ENCODE data around the gene DPP6.

DPP6 gene

GRCh38 chr7:154232700-154233099 is 180.5 kb downstream of the DPP6 start:
- DNase-seq (ENCODE audit: low read depth in 2 of 2): no peak

GRCh38 chr7:154241988-154242387 is 189.8 kb downstream of the DPP6 start:
- DNase-seq (ENCODE audit: low read depth in 2 of 2): no peak

- DNase-seq (ENCODE audit: low read depth in 2 of 2): no peak
These were observed 190.5 kb downstream of the DPP6 start for GRCh38 chr7:154242709-154243108.

- DNase-seq (ENCODE audit: low read depth in 2 of 2): no peak
These were observed 199.8 kb downstream of the DPP6 start for GRCh38 chr7:154252046-154252445.

- no peak for DNase-seq (ENCODE audit: low read depth in 2 of 2)
These were observed 201.6 kb downstream of the DPP6 start for GRCh38 chr7:154253810-154254209.

GRCh38 chr7:154255324-154255723 is 203.1 kb downstream of the DPP6 start:
- no peak for DNase-seq (ENCODE audit: low read depth in 2 of 2)

GRCh38 chr7:154256150-154256549 is 204.0 kb downstream of the DPP6 start:
- DNase-seq (ENCODE audit: low read depth in 2 of 2): no peak

- no peak for DNase-seq (ENCODE audit: low read depth in 2 of 2)
These were observed 207.2 kb downstream of the DPP6 start for GRCh38 chr7:154259396-154259795.

GRCh38 chr7:154287356-154287755 is 235.2 kb downstream of the DPP6 start:
- DNase-seq (ENCODE audit: low read depth in 2 of 2): no peak

GRCh38 chr7:154289119-154289518 is 236.9 kb downstream of the DPP6 start:
- DNase-seq (ENCODE audit: low read depth in 2 of 2): no peak

GRCh38 chr7:154296443-154296842 is 244.2 kb downstream of the DPP6 start:
- no peak for DNase-seq (ENCODE audit: low read depth in 2 of 2)

GRCh38 chr7:154299736-154300135 is 247.5 kb downstream of the DPP6 start:
- no peak for DNase-seq (ENCODE audit: low read depth in 2 of 2)

GRCh38 chr7:154302380-154302779 is 250.2 kb downstream of the DPP6 start:
- DNase-seq (ENCODE audit: low read depth in 2 of 2): no peak

- DNase-seq (ENCODE audit: low read depth in 2 of 2): no peak
These were observed 252.0 kb downstream of the DPP6 start for GRCh38 chr7:154304231-154304630.

- no peak for DNase-seq (ENCODE audit: low read depth in 2 of 2)
These were observed 252.8 kb downstream of the DPP6 start for GRCh38 chr7:154304740-154305700.

- DNase-seq (ENCODE audit: low read depth in 2 of 2): no peak
These were observed 253.8 kb downstream of the DPP6 start for GRCh38 chr7:154306036-154306435.

- DNase-seq (ENCODE audit: low read depth in 2 of 2): no peak
These were observed 256.7 kb downstream of the DPP6 start for GRCh38 chr7:154308928-154309327.

- DNase-seq (ENCODE audit: low read depth in 2 of 2): no peak
These were observed 257.9 kb downstream of the DPP6 start for GRCh38 chr7:154310114-154310513.

- no peak for DNase-seq (ENCODE audit: low read depth in 2 of 2)
These were observed 272.0 kb downstream of the DPP6 start for GRCh38 chr7:154324196-154324595.

GRCh38 chr7:154326421-154326820 is 274.2 kb downstream of the DPP6 start:
- no peak for DNase-seq (ENCODE audit: low read depth in 2 of 2)

GRCh38 chr7:154330318-154330717 is 278.1 kb downstream of the DPP6 start:
- no peak for DNase-seq (ENCODE audit: low read depth in 2 of 2)

- DNase-seq (ENCODE audit: low read depth in 2 of 2): no peak
These were observed 280.8 kb downstream of the DPP6 start for GRCh38 chr7:154332811-154333580.

- no peak for DNase-seq (ENCODE audit: low read depth in 2 of 2)
These were observed 284.1 kb downstream of the DPP6 start for GRCh38 chr7:154336295-154336694.
